Type B pancreatic cell (in vitro differentiated cells): Measurements from ENCODE around the gene SORCS1. TPM values are rescaled to one million over a fixed set of nuclear protein-coding genes. Genes with fewer than 3 reads are reported as not detected.

Source experiments
- DNase-seq: peaks from one replicate; pipeline ENCODE4 v3.0.0; 2021; ENCODE audit warnings: mixed read lengths; ENCODE audit not compliant: unreplicated experiment; ENCODE audit errors: extremely low spot score
- H3K27ac Mint-ChIP-seq: 2 replicates; pipeline ENCODE4 v1.8.0; 2021; ENCODE audit warnings: mild to moderate bottlenecking, mixed read lengths
- H3K27me3 Mint-ChIP-seq: 2 replicates; pipeline ENCODE4 v1.8.0; 2021; ENCODE audit warnings: mixed read lengths
- H3K36me3 Mint-ChIP-seq: 2 replicates; pipeline ENCODE4 v1.8.0; 2021; ENCODE audit warnings: mixed read lengths
- H3K4me1 Mint-ChIP-seq: one replicate; pipeline ENCODE4 v1.8.0; 2021; ENCODE audit warnings: mixed read lengths; ENCODE audit not compliant: unreplicated experiment
- H3K4me3 Mint-ChIP-seq: 2 replicates; pipeline ENCODE4 v1.8.0; 2021; ENCODE audit warnings: mild to moderate bottlenecking, mixed read lengths
- H3K9me3 Mint-ChIP-seq: 2 replicates; pipeline ENCODE4 v1.8.0; 2021; ENCODE audit warnings: mixed read lengths
- CTCF ChIP-seq: fragments of 200-600 bp; sonication (generic); conservative IDR thresholded peaks from 2 replicates; pipeline ENCODE4 v1.5.0; 2021; ENCODE audit warnings: antibody characterized with exemption, mild to moderate bottlenecking
- total RNA-seq: library from RNA; stranded (reverse); gene quantifications from 2 replicates; pipeline ENCODE4 v1.2.1, GENCODE V29; 2021; ENCODE audit warnings: low replicate concordance

Gene SORCS1
- total RNA-seq, 1 donor from 2014 or later, result 5.4 TPM

DNA sequence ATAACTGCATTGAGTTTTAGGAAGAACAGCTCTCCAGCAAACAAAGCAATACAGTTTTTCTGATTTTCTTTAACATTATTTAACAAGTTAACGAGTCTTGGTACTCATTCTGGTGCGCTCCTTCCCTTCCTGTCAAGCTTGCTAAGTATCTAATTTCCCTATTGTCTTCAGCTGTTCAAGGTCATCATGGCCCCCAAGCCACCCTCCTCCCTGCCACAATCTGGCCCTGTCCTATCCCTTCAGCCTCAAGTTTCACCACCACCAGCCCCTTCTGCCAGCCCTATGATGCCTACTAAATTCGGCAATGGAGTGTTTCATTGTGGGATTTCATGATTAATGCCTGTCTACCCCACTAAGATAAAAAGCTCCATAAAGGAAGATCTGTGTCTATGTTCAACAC, 121.0 kb downstream of the SORCS1 start:
- Mint-ChIP-seq H3K4me3 (no peak overlapping the region), H3K36me3 (no peaks in the 10 kb centered on the region), H3K27me3 (no peaks in the 10 kb centered on the region), H3K27ac (no peak overlapping the region), H3K9me3 (peaks cover 4% of the 10 kb centered on the region), H3K4me1 (peaks cover 9% of the 10 kb centered on the region)
- no peak for DNase-seq
- no peak for TF ChIP-seq CTCF

DNA sequence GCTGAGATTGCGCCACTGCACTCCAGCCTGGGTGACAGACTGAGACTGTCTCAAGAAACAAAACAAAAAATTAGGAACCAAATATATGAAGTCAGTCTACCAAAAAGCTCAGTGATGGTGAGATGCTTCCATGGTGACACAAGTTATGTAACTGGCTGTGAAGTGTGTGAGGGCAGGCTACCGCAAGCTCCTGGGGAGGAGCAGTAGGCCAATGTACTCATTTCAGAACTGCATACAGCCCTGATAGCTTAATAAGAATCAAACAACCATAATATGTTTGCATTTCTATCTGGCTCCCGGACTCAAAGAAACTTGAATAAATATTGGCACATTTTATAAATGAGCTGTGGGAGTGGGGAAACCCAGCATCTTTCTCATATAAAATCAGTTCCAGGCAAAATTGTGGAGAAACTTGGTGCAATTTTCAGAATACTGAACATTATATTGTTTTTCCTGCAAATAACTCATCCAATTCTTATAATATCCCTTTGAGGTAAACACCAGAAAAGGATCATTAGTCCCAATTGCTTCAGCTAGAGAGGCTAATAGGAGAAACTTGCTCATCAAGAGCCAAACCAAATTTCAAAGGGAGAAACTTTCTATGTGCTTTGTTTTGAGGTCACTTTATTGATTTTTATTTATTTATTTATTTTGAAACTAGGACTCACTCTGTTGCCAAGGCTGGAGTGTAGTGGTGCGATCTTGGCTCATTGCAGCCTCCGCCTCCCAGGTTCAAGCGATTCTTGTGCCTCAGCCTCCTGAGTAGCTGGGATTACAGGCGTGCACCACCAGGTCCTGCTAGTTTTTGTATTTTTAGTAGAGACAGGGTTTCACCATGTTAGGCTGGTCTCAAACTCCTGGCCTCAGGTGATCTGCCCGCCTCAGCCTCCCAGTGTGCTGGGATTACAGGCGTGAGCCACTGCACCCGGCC, 127.0 kb downstream of the SORCS1 start:
- Mint-ChIP-seq H3K36me3 (no peaks in the 10 kb centered on the region), H3K27me3 (peaks cover 6% of the 10 kb centered on the region), H3K4me1 (peaks cover 19% of the 10 kb centered on the region), H3K27ac (no peak overlapping the region), H3K4me3 (no peak overlapping the region), H3K9me3 (no peaks in the 10 kb centered on the region)
- no peak for TF ChIP-seq CTCF
- no peak for DNase-seq

DNA sequence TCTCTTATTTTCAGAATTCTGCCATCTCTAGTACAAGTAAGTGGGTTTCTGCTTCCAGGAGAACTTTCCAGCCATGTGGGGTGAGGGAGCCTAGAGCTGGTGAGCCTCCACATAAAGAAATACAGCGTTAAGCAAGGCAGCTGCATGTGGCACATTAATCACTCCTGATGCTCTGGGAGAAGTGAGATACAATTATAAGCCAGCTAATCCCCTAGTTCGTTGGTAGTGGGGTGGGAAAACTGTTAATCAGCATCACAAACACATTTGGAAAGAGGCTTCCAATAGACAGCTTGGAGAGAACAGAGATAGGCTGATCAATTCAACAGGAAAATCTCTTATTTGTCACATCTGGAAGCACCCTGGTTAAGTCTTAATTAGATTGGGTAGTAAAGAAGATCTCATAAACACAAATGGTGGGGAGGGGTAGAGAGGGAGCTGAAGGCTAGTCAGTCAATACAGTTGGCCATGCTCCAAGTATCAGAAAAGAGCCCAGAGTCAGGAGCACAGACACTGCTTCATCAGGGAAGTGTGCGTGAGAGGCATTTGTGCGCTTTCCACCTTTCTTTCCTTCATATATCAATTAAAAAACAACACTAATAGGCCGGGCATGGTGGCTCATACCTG, 130.6 kb downstream of the SORCS1 start:
- Mint-ChIP-seq H3K9me3 (no peaks in the 10 kb centered on the region), H3K27me3 (peaks cover 6% of the 10 kb centered on the region), H3K4me1 (peaks cover 25% of the 10 kb centered on the region), H3K27ac (no peak overlapping the region), H3K36me3 (no peaks in the 10 kb centered on the region), H3K4me3 (no peak overlapping the region)
- no peak for DNase-seq
- no peak for TF ChIP-seq CTCF

DNA sequence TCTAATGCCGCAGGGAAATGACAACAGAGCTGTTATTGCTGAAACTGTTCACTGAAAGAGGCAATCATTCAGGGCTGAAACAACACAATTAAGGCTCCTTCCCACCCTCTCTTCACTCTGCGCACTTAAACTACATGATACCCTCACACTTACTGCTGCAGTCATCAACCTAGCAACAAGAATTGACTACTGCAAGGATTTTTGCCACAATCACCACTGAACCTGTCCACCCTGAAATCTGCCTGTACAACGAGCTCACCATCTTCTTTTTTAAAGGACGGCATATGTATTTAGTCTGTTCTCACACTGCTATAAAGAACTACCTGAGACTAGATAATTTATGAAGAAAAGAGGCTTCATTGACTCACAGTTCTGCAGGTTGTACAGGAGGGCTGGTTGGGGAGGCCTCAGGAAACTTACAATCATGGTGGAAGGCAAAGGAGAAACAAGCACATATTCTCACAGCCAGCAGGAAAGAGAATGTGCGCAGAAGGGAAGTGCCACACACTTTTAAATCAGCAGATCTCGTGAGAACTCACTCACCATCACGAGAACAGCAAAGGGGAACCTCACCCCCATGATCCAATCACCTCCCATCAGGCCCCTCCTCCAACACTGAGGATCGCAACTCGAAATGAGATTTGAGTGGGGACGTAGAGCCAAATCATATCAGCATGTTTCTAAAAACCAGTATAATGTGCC, 131.7 kb downstream of the SORCS1 start:
- no peaks in the 10 kb centered on the region for H3K36me3 Mint-ChIP-seq
- no peak for DNase-seq
- no peaks in the 10 kb centered on the region for H3K9me3 Mint-ChIP-seq
- no peak for TF ChIP-seq CTCF
- H3K4me3 Mint-ChIP-seq, result no peak overlapping the region
- peaks cover 3% of the 10 kb centered on the region for H3K27me3 Mint-ChIP-seq
- H3K4me1 Mint-ChIP-seq, result peaks cover 25% of the 10 kb centered on the region
- H3K27ac Mint-ChIP-seq, result peak overlapping the region; percentile 1

- H3K9me3 Mint-ChIP-seq, result no peaks in the 10 kb centered on the region
- H3K27ac Mint-ChIP-seq, result peak overlapping the region; percentile 1
- peaks cover 25% of the 10 kb centered on the region for H3K4me1 Mint-ChIP-seq
- H3K36me3 Mint-ChIP-seq, result no peaks in the 10 kb centered on the region
- H3K4me3 Mint-ChIP-seq, result no peak overlapping the region
- DNase-seq, result no peak
- no peak for TF ChIP-seq CTCF
- H3K27me3 Mint-ChIP-seq, result peaks cover 3% of the 10 kb centered on the region
These were observed 132.4 kb downstream of the SORCS1 start for GRCh38 chr10:107031931-107032699.
